AG09319 (cell line): Measurements from ENCODE around the gene SPATS2L.

Source experiments
- DNase-seq: peaks from one replicate; pipeline ENCODE4 v3.0.0-alpha.2; 2010; ENCODE audit warnings: low read depth; ENCODE audit errors: extremely low read depth
- CTCF ChIP-seq: IDR thresholded peaks from 2 replicates; pipeline ENCODE4 v1.5.1; 2011; ENCODE audit warnings: low read depth, mild to moderate bottlenecking, inconsistent platforms, low read length, moderate library complexity

SPATS2L gene

GRCh38 chr2:200471324-200471848, 164.9 kb downstream of the SPATS2L start:
- no peak for DNase-seq
- peak; percentile 31 for TF ChIP-seq CTCF

GRCh38 chr2:200471928-200472645, 165.6 kb downstream of the SPATS2L start:
- DNase-seq: no peak

GRCh38 chr2:200472853-200473464, 166.5 kb downstream of the SPATS2L start:
- no peak for TF ChIP-seq CTCF
- DNase-seq: no peak

More at GRCh38 chr2:200471928-200472645, 165.6 kb downstream of the SPATS2L start:
- TF ChIP-seq CTCF: no peak

- DNase-seq: no peak
- TF ChIP-seq CTCF: no peak
These were observed 169.3 kb downstream of the SPATS2L start for GRCh38 chr2:200475795-200476194.

GRCh38 chr2:200476836-200477235, 170.3 kb downstream of the SPATS2L start:
- no peak for DNase-seq
- TF ChIP-seq CTCF: no peak

- no peak for DNase-seq
- TF ChIP-seq CTCF: no peak
These were observed 171.2 kb downstream of the SPATS2L start for GRCh38 chr2:200477667-200478131.

GRCh38 chr2:200479692-200480265, 173.3 kb downstream of the SPATS2L start:
- no peak for DNase-seq
- TF ChIP-seq CTCF: no peak
